Lower leg skin (tissue), 4 donors: ENCODE measurements around the gene GON7. TPM values are rescaled to one million over a fixed set of nuclear protein-coding genes. Genes with fewer than 3 reads are reported as not detected.

Experiments used
- DNase-seq, 2 donors: peaks; one replicate each; pipeline ENCODE4 v3.0.0-alpha.2; 2019; ENCODE audit warnings: low spot score in 2 of 2
- H3K4me3 ChIP-seq: fragments of 200-600 bp; sonication (generic); 2 replicates; pipeline ENCODE4 v1.5.1; 2017; ENCODE audit warnings: mild to moderate bottlenecking, low read depth; ENCODE audit not compliant: poor library complexity, severe bottlenecking
- POLR2A ChIP-seq, 2 donors: fragments of 450-650 bp; IDR thresholded peaks; one replicate each; pipeline ENCODE4 v1.6.1; 2016 to 2017; ENCODE audit warnings: antibody characterized with exemption in 2 of 2, mild to moderate bottlenecking in 1 of 2, moderate library complexity in 1 of 2
- WGBS, 2 donors: methylation state at CpG; one replicate each; pipeline ENCODE4 v1.1.5; 2018; 5-methylcytosine and 5-hydroxymethylcytosine counted together
- intact Hi-C: fragments of 100-400 bp; cut with DNase I; formaldehyde crosslinking; loops from one replicate; pipeline ENCODE4 v1.15.0; 2023; ENCODE audit warnings: low total_unique reads
- total RNA-seq, 4 donors: library from RNA; depleted of rRNA; stranded (reverse); fragments of >200 nt; gene quantifications; one replicate each; pipeline ENCODE4 v1.1.0, GENCODE V29; 2016
- TF ChIP-seq, protein P1 (sequence below), 3 donors: fragments of 450-650 bp; IDR thresholded peaks; one replicate each; pipeline ENCODE4 v1.5.1; 2016; ENCODE audit warnings: antibody characterized with exemption in 3 of 3, mild to moderate bottlenecking in 3 of 3, moderate library complexity in 2 of 3

GON7 gene
- total RNA-seq, 4 donors from 2014 or later = 4.0 to 8.4 (median 6.1) TPM

DNA sequence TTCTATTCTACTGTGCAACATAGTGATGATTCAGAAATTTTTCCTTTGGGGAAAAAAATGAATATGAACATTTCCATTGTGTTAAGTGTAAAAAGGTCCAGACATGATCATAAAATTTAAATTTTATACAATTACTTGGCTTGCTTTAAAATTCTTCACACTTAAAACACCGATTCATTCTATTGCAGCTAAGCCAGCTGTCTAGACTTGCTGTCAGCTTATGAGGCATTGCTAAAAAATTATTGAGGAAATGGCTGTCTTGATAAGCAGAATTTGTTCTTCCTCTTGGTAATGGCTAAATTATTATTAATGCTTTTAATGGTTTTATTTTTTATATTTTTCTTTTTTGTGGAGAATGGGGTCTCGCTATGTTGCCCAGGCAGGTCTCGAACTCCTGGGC is 19.9 kb downstream of the GON7 start:
- no peak for TF ChIP-seq POLR2A (IDR thresholded peaks at IDR 0.05)
- TF ChIP-seq, protein P1, sequence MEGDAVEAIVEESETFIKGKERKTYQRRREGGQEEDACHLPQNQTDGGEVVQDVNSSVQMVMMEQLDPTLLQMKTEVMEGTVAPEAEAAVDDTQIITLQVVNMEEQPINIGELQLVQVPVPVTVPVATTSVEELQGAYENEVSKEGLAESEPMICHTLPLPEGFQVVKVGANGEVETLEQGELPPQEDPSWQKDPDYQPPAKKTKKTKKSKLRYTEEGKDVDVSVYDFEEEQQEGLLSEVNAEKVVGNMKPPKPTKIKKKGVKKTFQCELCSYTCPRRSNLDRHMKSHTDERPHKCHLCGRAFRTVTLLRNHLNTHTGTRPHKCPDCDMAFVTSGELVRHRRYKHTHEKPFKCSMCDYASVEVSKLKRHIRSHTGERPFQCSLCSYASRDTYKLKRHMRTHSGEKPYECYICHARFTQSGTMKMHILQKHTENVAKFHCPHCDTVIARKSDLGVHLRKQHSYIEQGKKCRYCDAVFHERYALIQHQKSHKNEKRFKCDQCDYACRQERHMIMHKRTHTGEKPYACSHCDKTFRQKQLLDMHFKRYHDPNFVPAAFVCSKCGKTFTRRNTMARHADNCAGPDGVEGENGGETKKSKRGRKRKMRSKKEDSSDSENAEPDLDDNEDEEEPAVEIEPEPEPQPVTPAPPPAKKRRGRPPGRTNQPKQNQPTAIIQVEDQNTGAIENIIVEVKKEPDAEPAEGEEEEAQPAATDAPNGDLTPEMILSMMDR (IDR thresholded peaks at IDR 0.05) = no peak
- 87 to 90% methylated on average over 3 of the region's 3 CpGs for WGBS, 2 donors
- H3K4me3 ChIP-seq = no peak overlapping the region
- intact Hi-C loops = no loop called here
- no peak for DNase-seq

DNA sequence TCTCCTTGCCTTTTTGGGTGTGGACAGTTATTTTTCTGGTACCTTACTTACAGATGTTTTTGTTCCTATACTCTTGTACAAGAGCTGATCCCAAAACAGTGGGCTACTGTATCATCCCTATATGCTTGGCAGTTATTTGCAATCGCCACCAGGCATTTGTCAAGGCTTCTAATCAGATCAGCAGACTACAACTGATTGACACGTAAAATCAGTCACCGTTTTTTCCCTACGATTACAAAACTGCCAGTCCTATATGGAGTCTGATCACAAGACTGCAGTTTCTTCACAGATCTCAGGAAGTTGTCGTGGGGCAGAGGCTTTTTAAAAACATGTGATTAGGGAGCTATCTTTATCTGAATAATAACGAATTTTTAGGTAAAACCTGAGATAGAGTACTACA is 20.4 kb downstream of the GON7 start:
- 71 to 73% methylated on average over 6 of the region's 6 CpGs for WGBS, 2 donors
- DNase-seq = no peak
- intact Hi-C loops = no loop called here
- no peak overlapping the region for H3K4me3 ChIP-seq
- TF ChIP-seq POLR2A (IDR thresholded peaks at IDR 0.05) = no peak
- TF ChIP-seq, protein P1 (IDR thresholded peaks at IDR 0.05) = no peak

DNA sequence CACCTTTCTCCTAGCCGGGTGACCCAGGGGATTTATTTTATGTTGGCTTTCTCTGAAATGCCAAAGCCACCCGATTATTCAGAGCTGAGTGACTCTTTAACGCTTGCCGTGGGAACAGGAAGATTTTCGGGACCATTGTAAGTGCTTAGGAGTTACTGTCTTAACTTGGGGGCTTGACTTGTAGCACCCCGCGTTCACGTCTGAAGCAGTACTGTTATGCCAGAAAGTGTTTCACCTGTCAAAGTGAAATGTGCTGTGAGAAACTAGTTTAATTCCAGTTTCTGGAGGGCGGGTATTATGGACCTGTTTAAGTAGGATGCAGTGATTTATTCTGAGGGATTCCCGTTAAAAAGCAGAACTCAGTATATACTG is 21.5 kb downstream of the GON7 start:
- TF ChIP-seq, protein P1 (IDR thresholded peaks at IDR 0.05) = no peak
- TF ChIP-seq POLR2A (IDR thresholded peaks at IDR 0.05) = no peak
- intact Hi-C loops = no loop called here
- 0 to 1% methylated on average over 9 to 10 of the region's 10 CpGs for WGBS, 2 donors
- peak overlapping the region; percentile 69 for H3K4me3 ChIP-seq
- no peak for DNase-seq

DNA sequence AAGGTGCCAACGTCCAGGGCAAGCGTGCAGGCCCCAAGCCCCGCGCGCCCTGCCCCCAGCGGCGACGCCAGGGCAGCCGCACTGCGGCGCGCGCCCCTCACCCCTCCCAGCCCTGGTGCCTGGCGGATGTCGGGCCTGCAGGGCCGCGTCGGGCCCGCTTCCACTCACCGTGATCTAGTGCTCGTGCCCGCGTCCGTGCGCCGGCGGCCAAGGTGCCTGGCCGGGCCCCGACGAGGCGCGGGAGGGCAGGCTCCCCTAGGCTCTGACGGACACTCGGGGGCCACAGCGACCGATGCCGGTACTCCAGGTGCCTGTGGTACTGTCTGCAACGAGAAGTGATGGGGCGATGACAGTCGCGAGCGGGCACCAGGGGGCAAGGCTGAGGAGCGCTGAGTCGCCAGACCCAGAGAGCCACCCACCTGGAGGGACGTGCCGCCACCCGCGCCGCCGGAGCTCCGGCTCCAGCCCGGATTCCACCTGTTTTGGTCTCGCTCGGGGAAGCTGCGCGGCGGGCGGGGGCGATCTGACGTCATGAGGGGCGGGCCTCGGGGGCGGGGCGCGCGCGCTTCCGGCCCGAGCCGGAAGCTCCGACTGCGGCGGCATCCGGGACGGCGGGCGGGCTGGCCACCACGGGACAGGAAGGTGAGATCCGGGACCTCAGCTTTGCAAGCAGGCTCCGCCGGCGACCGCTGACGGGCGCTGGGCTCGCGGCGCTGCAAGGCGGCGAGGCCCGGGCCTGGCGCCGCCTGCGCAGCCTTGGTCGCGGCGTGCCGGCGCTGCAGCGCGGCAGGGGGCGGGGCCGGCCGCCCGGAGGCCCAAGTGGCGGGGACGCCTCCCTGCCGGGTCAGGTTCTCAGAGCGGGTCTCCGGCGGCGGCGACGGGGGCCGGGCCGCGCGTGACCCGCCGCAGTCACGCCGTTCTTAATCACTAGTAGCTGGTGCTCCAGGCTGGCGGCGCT is 22.2 kb downstream of the GON7 start, which contains the start of the genes LYSET and MOAP1:
Gene LYSET (plus strand): TSS at position 927 of the 958 bp plus-strand sequence. CDS start 89 bp downstream, outside the sequence.
Gene MOAP1 (minus strand): TSS at position 507 of the 958 bp plus-strand sequence. CDS start 655 bp downstream, outside the sequence.
- H3K4me3 ChIP-seq = peak within 1 kb of the TSS; percentile 69
- DNase-seq = peak; percentile 78 to 97
- intact Hi-C loops = no loop called here
- 0 to 1% methylated on average over 31 to 47 of the region's 124 CpGs for WGBS, 2 donors
- TF ChIP-seq POLR2A (IDR thresholded peaks at IDR 0.05) = peak in 1 of 2 donors; percentile 16
- TF ChIP-seq, protein P1 (IDR thresholded peaks at IDR 0.05) = no peak

DNA sequence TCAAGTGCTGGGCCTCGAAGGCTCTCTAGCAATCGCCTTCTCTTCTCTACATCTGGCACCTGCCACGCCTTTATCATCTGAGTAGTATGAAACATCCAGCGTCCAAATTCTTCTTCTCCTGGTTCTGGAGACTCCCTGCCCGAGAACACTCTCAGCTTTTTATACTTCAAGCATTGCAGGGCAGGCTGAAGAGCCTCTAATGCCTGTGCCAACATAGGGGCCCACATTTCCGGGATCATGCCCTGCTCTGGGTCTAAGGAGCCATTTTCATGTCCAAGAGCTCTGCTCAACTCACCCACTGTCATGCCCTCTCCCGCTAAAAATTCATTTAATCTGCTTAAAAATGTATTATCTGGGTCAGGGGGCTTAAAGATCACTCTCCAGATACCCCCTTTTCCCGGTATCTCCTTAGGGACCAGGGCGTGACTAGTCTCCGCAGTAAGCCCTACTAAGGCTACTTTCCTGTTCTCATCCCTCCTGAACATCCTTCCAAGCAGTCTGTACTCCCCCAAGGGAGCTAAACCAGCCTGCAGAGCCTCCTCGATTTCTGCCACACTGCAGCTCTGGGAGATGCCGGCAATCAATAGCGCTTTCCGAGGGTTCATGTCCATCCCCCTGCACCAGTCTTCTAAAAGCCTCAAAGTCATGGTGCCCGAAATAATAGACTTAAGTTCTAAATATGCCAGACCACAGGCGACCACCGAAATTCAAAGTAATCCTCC is 23.1 kb downstream of the GON7 start:
- WGBS, 2 donors = 40 to 46% methylated on average over 17 of the region's 17 CpGs
- peak in 1 of 2 donors; percentile 25 for DNase-seq
- intact Hi-C loops = no loop called here
- H3K4me3 ChIP-seq = peak overlapping the region; percentile 69
- TF ChIP-seq POLR2A (IDR thresholded peaks at IDR 0.05) = no peak
- TF ChIP-seq, protein P1 (IDR thresholded peaks at IDR 0.05) = no peak
